Neural cell (in vitro differentiated cells): ENCODE measurements around the gene ADGRD1. TPM values are rescaled to one million over a fixed set of nuclear protein-coding genes. Genes with fewer than 3 reads are reported as not detected.

Experiments
- H2AFZ ChIP-seq: fragments of 200-600, 300-800 bp; sonication (generic), shearing (Covaris generic); 2 replicates; pipeline ENCODE4 v1.6.0; 2014; ENCODE audit warnings: low read depth, mild to moderate bottlenecking, antibody characterized with exemption, low read length, moderate library complexity
- H3F3A ChIP-seq: fragments of 200-600 bp; shearing (Covaris generic); 2 replicates; pipeline ENCODE4 v1.6.1; 2016; ENCODE audit warnings: mild to moderate bottlenecking, moderate library complexity, mixed read lengths, antibody characterized with exemption, low read length; ENCODE audit not compliant: insufficient read depth, poor library complexity, severe bottlenecking
- H3K27ac ChIP-seq: fragments of 200-600, 300-800 bp; sonication (generic), shearing (Covaris generic); 2 replicates; pipeline ENCODE4 v1.5.1; 2014; ENCODE audit warnings: mild to moderate bottlenecking, low read length, moderate library complexity
- H3K27me3 ChIP-seq: fragments of 300-800, 200-600 bp; sonication (generic), shearing (Covaris generic); 2 replicates; pipeline ENCODE4 v1.6.0; 2014; ENCODE audit warnings: mild to moderate bottlenecking, low read depth, low read length, moderate library complexity; ENCODE audit not compliant: insufficient read depth
- H3K36me3 ChIP-seq: fragments of 300-800, 200-600 bp; sonication (generic), shearing (Covaris generic); 2 replicates; pipeline ENCODE4 v1.5.1; 2014; ENCODE audit warnings: mild to moderate bottlenecking, antibody characterized with exemption, low read length, moderate library complexity; ENCODE audit not compliant: insufficient read depth
- H3K4me2 ChIP-seq: fragments of 300-800, 200-600 bp; sonication (generic), shearing (Covaris generic); 2 replicates; pipeline ENCODE4 v1.6.0; 2014; ENCODE audit warnings: mild to moderate bottlenecking, low read length
- H3K4me3 ChIP-seq: fragments of 300-800, 200-600 bp; sonication (generic), shearing (Covaris generic); 2 replicates; pipeline ENCODE4 v1.5.1; 2014; ENCODE audit warnings: mild to moderate bottlenecking, low read length, moderate library complexity
- H3K79me2 ChIP-seq: fragments of 200-600 bp; shearing (Covaris generic); replicated peaks from 2 replicates; pipeline ENCODE4 v1.6.0; 2014; ENCODE audit warnings: mild to moderate bottlenecking, low read length, moderate library complexity; ENCODE audit not compliant: insufficient read depth
- H3K9ac ChIP-seq: fragments of 300-800, 200-600 bp; sonication (generic), shearing (Covaris generic); 2 replicates; pipeline ENCODE4 v1.6.1; 2016; ENCODE audit warnings: mild to moderate bottlenecking, low read length, mixed read lengths
- H3K9me2 ChIP-seq: fragments of 200-600 bp; shearing (Covaris generic); 2 replicates; pipeline ENCODE4 v1.6.1; 2016; ENCODE audit warnings: mild to moderate bottlenecking, low read length, mixed read lengths; ENCODE audit not compliant: insufficient read depth
- H3K9me3 ChIP-seq: fragments of 200-600, 300-800 bp; sonication (generic), shearing (Covaris generic); 2 replicates; pipeline ENCODE4 v1.6.1; 2016; ENCODE audit warnings: mild to moderate bottlenecking, mixed run types, low read length, moderate library complexity, mixed read lengths
- H4K20me1 ChIP-seq: fragments of 200-600 bp; shearing (Covaris generic); 2 replicates; pipeline ENCODE4 v1.6.1; 2016; ENCODE audit warnings: mild to moderate bottlenecking, mixed run types; ENCODE audit not compliant: insufficient read depth
- EP300 ChIP-seq: fragments of 450-650 bp; conservative IDR thresholded peaks from 2 replicates; pipeline ENCODE4 v1.6.1; 2014; ENCODE audit warnings: antibody characterized with exemption, mild to moderate bottlenecking, moderate library complexity; ENCODE audit not compliant: poor library complexity, severe bottlenecking
- EZH2 ChIP-seq: fragments of 200-600, 300-800 bp; shearing (Covaris generic), sonication (generic); IDR thresholded peaks from 2 replicates; pipeline ENCODE4 v1.6.1; 2014; ENCODE audit warnings: antibody characterized with exemption, low read length, borderline replicate concordance, mild to moderate bottlenecking; ENCODE audit not compliant: insufficient read depth, poor library complexity, severe bottlenecking
- POLR2AphosphoS5 ChIP-seq: IDR thresholded peaks from 2 replicates; pipeline ENCODE4 v1.6.1; 2012
- RAD21 ChIP-seq: fragments of 450-650 bp; conservative IDR thresholded peaks from 2 replicates; pipeline ENCODE4 v1.6.1; 2014; ENCODE audit warnings: antibody characterized with exemption, mild to moderate bottlenecking, moderate library complexity
- SMC3 ChIP-seq: fragments of 450-650 bp; conservative IDR thresholded peaks from 2 replicates; pipeline ENCODE4 v1.6.1; 2014; ENCODE audit warnings: antibody characterized with exemption, mild to moderate bottlenecking, moderate library complexity; ENCODE audit not compliant: poor library complexity
- TAF1 ChIP-seq: IDR thresholded peaks from 2 replicates; pipeline ENCODE4 v1.6.1; 2012; ENCODE audit warnings: low read depth
- polyA plus RNA-seq: library from polyadenylated mRNA; depleted of rRNA; stranded (reverse); fragments of >200 nt; gene quantifications from 2 replicates; pipeline ENCODE4 v1.2.3, GENCODE V29; 2014
- TF ChIP-seq, protein P1 (sequence below): fragments of 450-650 bp; IDR thresholded peaks from 2 replicates; pipeline ENCODE4 v1.5.1; 2014; ENCODE audit warnings: antibody characterized with exemption, mild to moderate bottlenecking, moderate library complexity; ENCODE audit not compliant: poor library complexity, severe bottlenecking

ADGRD1 gene
- polyA plus RNA-seq, 1 donor from 2014 or later = 1.7 TPM

DNA sequence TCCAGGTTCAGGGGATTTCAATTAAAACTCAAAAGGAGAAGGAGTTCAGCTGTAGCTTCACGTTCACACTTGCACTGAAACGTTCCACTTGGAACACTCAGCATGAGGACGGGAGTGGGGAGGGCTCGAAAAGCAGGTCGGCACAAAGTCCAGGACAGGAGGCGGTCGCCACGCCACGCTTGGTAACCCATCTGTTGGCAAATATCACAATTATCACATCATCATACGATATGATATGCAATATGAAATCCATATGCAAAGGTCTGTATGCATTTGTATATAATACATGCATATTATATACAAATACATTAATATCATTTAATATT, 17.2 kb downstream of the ADGRD1 start:
- Histone ChIP-seq H3K9me3 (no peaks in the 10 kb centered on the region), H3K27ac (no peak overlapping the region), H2AFZ (no peak overlapping the region), H3F3A (no peaks in the 10 kb centered on the region), H3K9ac (no peak overlapping the region), H3K9me2 (no peaks in the 10 kb centered on the region), H3K36me3 (no peaks in the 10 kb centered on the region), H3K79me2 (no peaks in the 10 kb centered on the region), H3K4me2 (no peak overlapping the region), H3K27me3 (no peaks in the 10 kb centered on the region), H4K20me1 (no peaks in the 10 kb centered on the region), H3K4me3 (no peak overlapping the region)
- TF ChIP-seq, protein P1, sequence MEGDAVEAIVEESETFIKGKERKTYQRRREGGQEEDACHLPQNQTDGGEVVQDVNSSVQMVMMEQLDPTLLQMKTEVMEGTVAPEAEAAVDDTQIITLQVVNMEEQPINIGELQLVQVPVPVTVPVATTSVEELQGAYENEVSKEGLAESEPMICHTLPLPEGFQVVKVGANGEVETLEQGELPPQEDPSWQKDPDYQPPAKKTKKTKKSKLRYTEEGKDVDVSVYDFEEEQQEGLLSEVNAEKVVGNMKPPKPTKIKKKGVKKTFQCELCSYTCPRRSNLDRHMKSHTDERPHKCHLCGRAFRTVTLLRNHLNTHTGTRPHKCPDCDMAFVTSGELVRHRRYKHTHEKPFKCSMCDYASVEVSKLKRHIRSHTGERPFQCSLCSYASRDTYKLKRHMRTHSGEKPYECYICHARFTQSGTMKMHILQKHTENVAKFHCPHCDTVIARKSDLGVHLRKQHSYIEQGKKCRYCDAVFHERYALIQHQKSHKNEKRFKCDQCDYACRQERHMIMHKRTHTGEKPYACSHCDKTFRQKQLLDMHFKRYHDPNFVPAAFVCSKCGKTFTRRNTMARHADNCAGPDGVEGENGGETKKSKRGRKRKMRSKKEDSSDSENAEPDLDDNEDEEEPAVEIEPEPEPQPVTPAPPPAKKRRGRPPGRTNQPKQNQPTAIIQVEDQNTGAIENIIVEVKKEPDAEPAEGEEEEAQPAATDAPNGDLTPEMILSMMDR = no peak
- no peak for TF ChIP-seq RAD21
- TF ChIP-seq EZH2 = no peak
- TF ChIP-seq SMC3 = no peak

DNA sequence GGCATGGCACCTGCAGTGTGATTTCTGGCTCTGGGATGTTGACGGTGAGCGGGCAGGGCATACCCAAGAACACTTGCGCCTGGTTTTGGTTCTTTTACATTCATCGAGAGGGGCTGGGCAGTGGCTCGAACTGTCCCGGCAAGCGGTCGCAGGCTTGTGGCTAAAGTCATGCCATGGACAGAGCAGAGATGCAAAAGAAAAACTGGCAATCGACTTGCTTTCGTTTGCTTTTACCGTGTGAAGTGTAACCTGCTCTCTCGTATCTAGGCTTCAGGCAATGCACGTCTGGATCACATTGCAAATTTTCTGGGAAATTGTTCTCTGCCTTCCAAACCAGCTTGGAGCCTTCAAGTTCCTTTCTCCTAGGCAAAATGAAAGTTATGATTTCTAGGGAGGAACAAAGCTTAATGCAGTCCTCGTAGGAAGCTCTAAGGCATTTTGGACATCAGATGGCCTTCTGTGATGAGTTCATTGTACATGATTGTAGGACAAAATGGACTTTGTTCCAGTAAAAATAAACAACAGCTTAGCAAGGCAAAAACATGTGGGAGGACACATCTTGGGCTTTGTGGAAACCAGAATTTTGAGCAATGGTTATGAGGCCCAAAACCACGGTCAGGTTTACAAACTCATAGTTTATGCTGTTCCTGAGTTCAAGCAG, 18.3 kb downstream of the ADGRD1 start:
- no peaks in the 10 kb centered on the region for H3K27me3 ChIP-seq
- no peaks in the 10 kb centered on the region for H4K20me1 ChIP-seq
- no peak for TF ChIP-seq SMC3
- TF ChIP-seq EP300 = no peak
- TF ChIP-seq EZH2 = no peak
- TF ChIP-seq, protein P1 = no peak
- TF ChIP-seq POLR2AphosphoS5 = no peak
- no peak for TF ChIP-seq RAD21
- no peaks in the 10 kb centered on the region for H3K9me2 ChIP-seq
- no peak overlapping the region for H3K4me3 ChIP-seq
- no peak overlapping the region for H3K27ac ChIP-seq
- H3K9me3 ChIP-seq = no peaks in the 10 kb centered on the region
- no peaks in the 10 kb centered on the region for H3K79me2 ChIP-seq
- H3F3A ChIP-seq = no peaks in the 10 kb centered on the region
- H2AFZ ChIP-seq = no peak overlapping the region
- H3K36me3 ChIP-seq = no peaks in the 10 kb centered on the region
- no peak overlapping the region for H3K4me2 ChIP-seq
- no peak overlapping the region for H3K9ac ChIP-seq

DNA sequence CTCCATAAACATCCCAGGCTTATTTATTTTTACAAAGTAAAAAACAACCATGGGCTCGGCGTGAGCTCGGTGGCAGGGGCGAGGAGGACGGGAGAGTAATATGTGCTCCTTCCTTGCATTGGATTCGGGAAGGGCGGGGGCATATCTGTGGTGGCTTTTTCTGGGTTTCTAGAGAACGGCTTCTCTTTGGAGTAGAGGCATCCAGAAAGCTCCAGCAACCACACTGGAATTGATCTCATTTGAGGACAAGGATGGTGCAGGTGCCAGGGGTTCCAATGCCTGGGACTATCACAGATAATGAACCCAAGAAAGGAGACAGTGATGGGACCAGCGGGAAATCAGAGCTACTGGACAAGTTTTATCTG, 18.9 kb downstream of the ADGRD1 start:
- H3K27ac ChIP-seq = no peak overlapping the region

More for the DNA sequence above, 18.9 kb downstream of the ADGRD1 start:
- H2AFZ ChIP-seq = no peak overlapping the region
- no peaks in the 10 kb centered on the region for H4K20me1 ChIP-seq
- no peaks in the 10 kb centered on the region for H3K36me3 ChIP-seq
- no peak overlapping the region for H3K9ac ChIP-seq
- no peaks in the 10 kb centered on the region for H3F3A ChIP-seq
- no peak overlapping the region for H3K4me2 ChIP-seq
- no peaks in the 10 kb centered on the region for H3K9me3 ChIP-seq
- H3K4me3 ChIP-seq = no peak overlapping the region
- no peaks in the 10 kb centered on the region for H3K9me2 ChIP-seq
- no peaks in the 10 kb centered on the region for H3K27me3 ChIP-seq
- no peaks in the 10 kb centered on the region for H3K79me2 ChIP-seq
- TF ChIP-seq TAF1 = no peak
